ENCODE data around the gene PLCL1.

The PLCL1 gene

GRCh38 chr2:197897960-197898678 lies 93.7 kb downstream of the PLCL1 start:
- no peaks in the 10 kb centered on the region for H3K4me1 ChIP-seq (ENCODE audit: control insufficient read depth in 1 of 2, insufficient read depth in 2 of 2, low read length in 2 of 2)
- H3K36me3 ChIP-seq (ENCODE audit: control insufficient read depth in 1 of 2, insufficient read depth in 2 of 2, low read length in 2 of 2): no peaks in the 10 kb centered on the region
- H3K27me3 ChIP-seq (ENCODE audit: control insufficient read depth in 1 of 2, insufficient read depth in 2 of 2, low read length in 2 of 2): no peaks in the 10 kb centered on the region
- H3K9ac ChIP-seq (ENCODE audit: low read depth in 1 of 2, low read length in 2 of 2): no peak overlapping the region
- no peak overlapping the region for H3K4me3 ChIP-seq (ENCODE audit: low read depth in 1 of 2, low read length in 2 of 2)
- H3K9me3 ChIP-seq (ENCODE audit: control insufficient read depth in 1 of 2, low read length in 2 of 2): no peaks in the 10 kb centered on the region
- H3K27ac ChIP-seq (ENCODE audit: low read depth, low read length): no peak overlapping the region

- Histone ChIP-seq H3K27ac (ENCODE audit: low read depth, low read length) (no peak overlapping the region), H3K9me3 (ENCODE audit: control insufficient read depth in 1 of 2, low read length in 2 of 2) (no peaks in the 10 kb centered on the region), H3K9ac (ENCODE audit: low read depth in 1 of 2, low read length in 2 of 2) (no peak overlapping the region), H3K36me3 (ENCODE audit: control insufficient read depth in 1 of 2, insufficient read depth in 2 of 2, low read length in 2 of 2) (no peaks in the 10 kb centered on the region), H3K4me1 (ENCODE audit: control insufficient read depth in 1 of 2, insufficient read depth in 2 of 2, low read length in 2 of 2) (no peaks in the 10 kb centered on the region), H3K4me3 (ENCODE audit: low read depth in 1 of 2, low read length in 2 of 2) (no peak overlapping the region), H3K27me3 (ENCODE audit: control insufficient read depth in 1 of 2, insufficient read depth in 2 of 2, low read length in 2 of 2) (no peaks in the 10 kb centered on the region)
Observed at GRCh38 chr2:197904446-197904845, 100.1 kb downstream of the PLCL1 start.

DNA sequence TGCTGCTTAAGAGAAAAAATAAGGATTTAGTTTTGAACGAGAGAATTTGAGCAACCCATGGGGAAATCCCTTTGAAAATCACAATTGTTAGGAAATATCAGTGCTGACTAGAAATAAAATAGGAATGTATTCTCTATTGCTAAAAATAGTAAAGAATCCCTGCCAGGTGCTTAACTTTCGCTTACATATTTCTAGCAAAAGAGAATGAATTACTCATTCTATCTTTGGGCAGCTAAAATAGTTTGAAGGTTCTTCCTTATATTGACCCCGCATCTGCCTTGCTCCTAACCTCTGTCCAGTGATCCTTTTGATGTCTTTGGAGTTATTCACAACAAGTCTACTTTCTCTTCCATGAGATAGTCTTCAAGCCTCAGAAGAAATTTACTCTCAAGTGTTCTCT lies 103.8 kb downstream of the PLCL1 start:
- no peaks in the 10 kb centered on the region for H3K36me3 ChIP-seq (ENCODE audit: control insufficient read depth in 1 of 2, insufficient read depth in 2 of 2, low read length in 2 of 2)
- no peaks in the 10 kb centered on the region for H3K27me3 ChIP-seq (ENCODE audit: control insufficient read depth in 1 of 2, insufficient read depth in 2 of 2, low read length in 2 of 2)
- no peaks in the 10 kb centered on the region for H3K4me1 ChIP-seq (ENCODE audit: control insufficient read depth in 1 of 2, insufficient read depth in 2 of 2, low read length in 2 of 2)
- H3K9me3 ChIP-seq (ENCODE audit: control insufficient read depth in 1 of 2, low read length in 2 of 2): no peaks in the 10 kb centered on the region
- no peak overlapping the region for H3K27ac ChIP-seq (ENCODE audit: low read depth, low read length)
- H3K4me3 ChIP-seq (ENCODE audit: low read depth in 1 of 2, low read length in 2 of 2): no peak overlapping the region
- H3K9ac ChIP-seq (ENCODE audit: low read depth in 1 of 2, low read length in 2 of 2): no peak overlapping the region

DNA sequence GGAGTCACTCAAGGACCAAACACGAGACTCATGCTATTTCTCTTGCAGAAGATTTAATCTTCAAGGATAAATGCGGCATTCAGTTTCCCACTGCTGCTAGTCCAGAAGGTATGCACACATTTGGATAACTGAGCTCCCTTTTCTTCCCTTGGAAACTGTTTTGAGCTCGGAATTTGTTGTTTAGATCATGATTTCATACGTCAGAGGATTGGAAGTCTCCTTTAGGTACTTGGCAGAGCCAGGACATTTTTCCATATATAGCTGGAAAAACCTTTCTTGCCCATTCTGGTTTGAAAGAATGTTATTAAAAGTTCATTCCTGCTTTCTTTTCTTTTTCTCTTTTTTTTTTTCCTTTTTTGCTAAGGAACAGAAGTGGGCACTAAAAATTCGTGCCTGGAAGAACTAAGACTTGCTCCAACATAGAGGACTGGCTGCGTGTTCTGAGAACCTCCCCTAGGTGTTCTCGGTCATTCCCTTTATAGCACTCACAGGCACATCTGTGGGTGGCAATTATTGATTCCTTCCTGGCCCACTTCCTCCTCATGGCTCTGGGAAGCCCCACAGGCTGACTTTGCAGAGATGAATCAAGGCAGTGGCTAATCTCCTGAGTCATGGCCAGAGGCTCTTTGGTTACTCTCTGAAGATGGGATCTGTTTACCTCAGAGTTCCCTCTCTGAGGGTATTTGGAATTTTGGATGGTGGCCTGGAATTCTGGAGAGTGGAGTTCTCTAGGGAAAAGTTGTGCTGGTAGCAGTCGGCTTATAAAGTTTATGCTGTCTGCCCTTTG lies 104.8 kb downstream of the PLCL1 start:
- H3K9ac ChIP-seq (ENCODE audit: low read depth in 1 of 2, low read length in 2 of 2): no peak overlapping the region
- no peaks in the 10 kb centered on the region for H3K9me3 ChIP-seq (ENCODE audit: control insufficient read depth in 1 of 2, low read length in 2 of 2)
- no peaks in the 10 kb centered on the region for H3K27me3 ChIP-seq (ENCODE audit: control insufficient read depth in 1 of 2, insufficient read depth in 2 of 2, low read length in 2 of 2)
- H3K36me3 ChIP-seq (ENCODE audit: control insufficient read depth in 1 of 2, insufficient read depth in 2 of 2, low read length in 2 of 2): no peaks in the 10 kb centered on the region
- no peaks in the 10 kb centered on the region for H3K4me1 ChIP-seq (ENCODE audit: control insufficient read depth in 1 of 2, insufficient read depth in 2 of 2, low read length in 2 of 2)
- H3K4me3 ChIP-seq (ENCODE audit: low read depth in 1 of 2, low read length in 2 of 2): no peak overlapping the region
- H3K27ac ChIP-seq (ENCODE audit: low read depth, low read length): no peak overlapping the region

DNA sequence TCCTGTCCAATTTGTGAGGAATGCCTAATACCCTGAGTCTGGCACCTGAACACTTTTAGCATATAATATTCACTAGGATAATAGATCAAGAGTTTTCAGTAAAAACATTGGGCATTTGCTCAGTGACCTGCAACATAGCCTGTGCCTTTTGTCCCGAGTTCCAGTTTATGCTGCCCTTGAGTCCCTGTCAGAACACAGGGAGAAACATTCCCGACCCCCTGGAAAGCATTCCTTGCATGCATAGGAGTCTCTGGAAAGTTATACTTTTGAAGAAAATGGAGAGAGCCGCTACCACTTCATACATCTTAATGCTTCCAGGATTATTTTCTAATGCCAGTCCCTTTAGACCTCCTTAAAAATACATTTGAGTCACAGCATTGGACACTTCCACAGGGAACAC lies 107.3 kb downstream of the PLCL1 start:
- Histone ChIP-seq H3K27ac (ENCODE audit: low read depth, low read length) (no peak overlapping the region), H3K27me3 (ENCODE audit: control insufficient read depth in 1 of 2, insufficient read depth in 2 of 2, low read length in 2 of 2) (no peaks in the 10 kb centered on the region), H3K9ac (ENCODE audit: low read depth in 1 of 2, low read length in 2 of 2) (no peak overlapping the region), H3K4me3 (ENCODE audit: low read depth in 1 of 2, low read length in 2 of 2) (no peak overlapping the region), H3K36me3 (ENCODE audit: control insufficient read depth in 1 of 2, insufficient read depth in 2 of 2, low read length in 2 of 2) (no peaks in the 10 kb centered on the region), H3K9me3 (ENCODE audit: control insufficient read depth in 1 of 2, low read length in 2 of 2) (no peaks in the 10 kb centered on the region), H3K4me1 (ENCODE audit: control insufficient read depth in 1 of 2, insufficient read depth in 2 of 2, low read length in 2 of 2) (no peaks in the 10 kb centered on the region)

DNA sequence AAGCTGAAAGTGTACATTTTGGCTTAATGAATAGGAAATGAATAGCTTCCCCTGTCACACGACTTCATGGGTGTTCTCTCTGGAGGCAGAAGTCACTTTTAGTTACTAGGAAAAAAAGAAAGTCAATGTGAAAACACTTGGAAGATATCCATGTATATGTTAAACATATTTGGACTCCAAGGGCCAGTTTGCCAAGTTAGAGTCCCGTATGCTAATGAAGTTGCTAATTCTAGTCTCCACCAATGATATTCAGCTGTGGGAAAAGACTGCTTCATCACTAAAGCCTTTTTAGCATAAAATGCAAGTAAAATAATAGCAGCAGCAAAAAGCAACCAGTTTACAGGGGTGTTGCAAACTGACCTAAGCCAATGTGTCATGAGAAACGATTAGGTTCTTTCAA lies 108.7 kb downstream of the PLCL1 start:
- no peak overlapping the region for H3K27ac ChIP-seq (ENCODE audit: low read depth, low read length)
- H3K4me3 ChIP-seq (ENCODE audit: low read depth in 1 of 2, low read length in 2 of 2): no peak overlapping the region
- no peaks in the 10 kb centered on the region for H3K27me3 ChIP-seq (ENCODE audit: control insufficient read depth in 1 of 2, insufficient read depth in 2 of 2, low read length in 2 of 2)
- no peak overlapping the region for H3K9ac ChIP-seq (ENCODE audit: low read depth in 1 of 2, low read length in 2 of 2)
- no peaks in the 10 kb centered on the region for H3K4me1 ChIP-seq (ENCODE audit: control insufficient read depth in 1 of 2, insufficient read depth in 2 of 2, low read length in 2 of 2)
- no peaks in the 10 kb centered on the region for H3K9me3 ChIP-seq (ENCODE audit: control insufficient read depth in 1 of 2, low read length in 2 of 2)
- no peaks in the 10 kb centered on the region for H3K36me3 ChIP-seq (ENCODE audit: control insufficient read depth in 1 of 2, insufficient read depth in 2 of 2, low read length in 2 of 2)

DNA sequence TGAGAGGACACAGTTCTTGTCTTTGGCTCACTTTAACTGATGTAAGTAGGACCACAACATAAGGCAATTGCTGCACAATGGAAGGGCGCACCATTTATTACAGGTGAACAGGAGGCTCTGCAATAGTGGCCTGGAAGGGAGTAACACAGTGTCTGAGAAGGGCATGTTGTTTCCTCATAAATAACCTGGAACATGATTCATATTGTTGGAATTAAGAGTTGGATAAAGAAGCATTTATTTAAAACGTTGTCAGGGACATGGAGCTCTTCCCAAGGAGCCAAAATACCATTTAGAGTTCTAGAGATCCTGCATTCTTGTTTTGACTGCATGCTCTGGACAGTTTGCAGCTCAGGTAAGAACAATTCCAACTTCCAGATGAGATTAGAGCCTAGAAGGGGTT lies 110.4 kb downstream of the PLCL1 start:
- Histone ChIP-seq H3K4me3 (ENCODE audit: low read depth in 1 of 2, low read length in 2 of 2) (no peak overlapping the region), H3K4me1 (ENCODE audit: control insufficient read depth in 1 of 2, insufficient read depth in 2 of 2, low read length in 2 of 2) (no peaks in the 10 kb centered on the region), H3K9me3 (ENCODE audit: control insufficient read depth in 1 of 2, low read length in 2 of 2) (no peaks in the 10 kb centered on the region), H3K36me3 (ENCODE audit: control insufficient read depth in 1 of 2, insufficient read depth in 2 of 2, low read length in 2 of 2) (no peaks in the 10 kb centered on the region), H3K9ac (ENCODE audit: low read depth in 1 of 2, low read length in 2 of 2) (no peak overlapping the region), H3K27me3 (ENCODE audit: control insufficient read depth in 1 of 2, insufficient read depth in 2 of 2, low read length in 2 of 2) (no peaks in the 10 kb centered on the region), H3K27ac (ENCODE audit: low read depth, low read length) (no peak overlapping the region)

GRCh38 chr2:197915548-197916265 lies 111.3 kb downstream of the PLCL1 start:
- H3K27me3 ChIP-seq (ENCODE audit: control insufficient read depth in 1 of 2, insufficient read depth in 2 of 2, low read length in 2 of 2): no peaks in the 10 kb centered on the region
- H3K36me3 ChIP-seq (ENCODE audit: control insufficient read depth in 1 of 2, insufficient read depth in 2 of 2, low read length in 2 of 2): no peaks in the 10 kb centered on the region
- no peak overlapping the region for H3K27ac ChIP-seq (ENCODE audit: low read depth, low read length)
- no peak overlapping the region for H3K4me3 ChIP-seq (ENCODE audit: low read depth in 1 of 2, low read length in 2 of 2)
- no peaks in the 10 kb centered on the region for H3K9me3 ChIP-seq (ENCODE audit: control insufficient read depth in 1 of 2, low read length in 2 of 2)
- H3K9ac ChIP-seq (ENCODE audit: low read depth in 1 of 2, low read length in 2 of 2): no peak overlapping the region
- no peaks in the 10 kb centered on the region for H3K4me1 ChIP-seq (ENCODE audit: control insufficient read depth in 1 of 2, insufficient read depth in 2 of 2, low read length in 2 of 2)

GRCh38 chr2:197919487-197919886 lies 115.1 kb downstream of the PLCL1 start:
- Histone ChIP-seq H3K36me3 (ENCODE audit: control insufficient read depth in 1 of 2, insufficient read depth in 2 of 2, low read length in 2 of 2) (no peaks in the 10 kb centered on the region), H3K4me3 (ENCODE audit: low read depth in 1 of 2, low read length in 2 of 2) (no peak overlapping the region), H3K9me3 (ENCODE audit: control insufficient read depth in 1 of 2, low read length in 2 of 2) (no peaks in the 10 kb centered on the region), H3K4me1 (ENCODE audit: control insufficient read depth in 1 of 2, insufficient read depth in 2 of 2, low read length in 2 of 2) (no peaks in the 10 kb centered on the region), H3K27ac (ENCODE audit: low read depth, low read length) (no peak overlapping the region), H3K27me3 (ENCODE audit: control insufficient read depth in 1 of 2, insufficient read depth in 2 of 2, low read length in 2 of 2) (no peaks in the 10 kb centered on the region), H3K9ac (ENCODE audit: low read depth in 1 of 2, low read length in 2 of 2) (no peak overlapping the region)

- no peak overlapping the region for H3K27ac ChIP-seq (ENCODE audit: low read depth, low read length)
- no peaks in the 10 kb centered on the region for H3K27me3 ChIP-seq (ENCODE audit: control insufficient read depth in 1 of 2, insufficient read depth in 2 of 2, low read length in 2 of 2)
- H3K4me1 ChIP-seq (ENCODE audit: control insufficient read depth in 1 of 2, insufficient read depth in 2 of 2, low read length in 2 of 2): no peaks in the 10 kb centered on the region
- no peaks in the 10 kb centered on the region for H3K36me3 ChIP-seq (ENCODE audit: control insufficient read depth in 1 of 2, insufficient read depth in 2 of 2, low read length in 2 of 2)
- no peak overlapping the region for H3K4me3 ChIP-seq (ENCODE audit: low read depth in 1 of 2, low read length in 2 of 2)
- H3K9ac ChIP-seq (ENCODE audit: low read depth in 1 of 2, low read length in 2 of 2): no peak overlapping the region
- H3K9me3 ChIP-seq (ENCODE audit: control insufficient read depth in 1 of 2, low read length in 2 of 2): no peaks in the 10 kb centered on the region
Observed at GRCh38 chr2:197920088-197920487, 115.7 kb downstream of the PLCL1 start.
